HS-27A (cell line): ENCODE data around the gene SGCD.

Source experiments
- DNase-seq: peaks from one replicate; pipeline ENCODE4 v3.0.0-alpha.2; 2012; ENCODE audit warnings: low read depth, missing footprints

The SGCD gene

DNA sequence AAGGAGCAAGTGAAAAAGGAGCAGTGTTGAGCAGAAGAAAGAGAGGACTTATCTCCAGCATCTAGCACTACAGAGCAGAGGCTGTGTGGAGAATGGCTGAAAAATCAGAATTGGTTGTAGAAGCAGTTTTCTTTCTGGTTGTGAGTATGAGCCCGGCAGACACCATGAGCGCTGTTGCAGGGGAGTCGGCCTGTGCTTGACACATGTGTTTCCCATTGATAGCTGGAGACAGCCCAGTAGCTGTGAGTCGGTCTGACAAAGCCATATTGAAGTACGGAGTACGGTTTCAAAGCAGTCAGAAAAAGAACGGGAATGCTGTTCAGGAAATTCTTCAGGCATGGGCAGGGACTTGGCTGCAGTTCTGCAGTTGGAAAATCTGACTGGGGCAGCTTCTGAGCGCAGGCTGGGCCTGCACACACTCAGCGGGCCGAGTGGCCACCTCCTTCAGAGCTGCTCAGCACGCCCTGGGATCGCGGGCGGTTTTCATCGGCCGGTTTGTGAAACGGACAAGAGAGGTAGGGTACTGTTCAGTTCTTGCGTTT is at the start of gene SGCD:
SGCD (plus strand) TSS at position 447 of the 542 bp plus-strand sequence.
- DNase-seq, result no peak

DNA sequence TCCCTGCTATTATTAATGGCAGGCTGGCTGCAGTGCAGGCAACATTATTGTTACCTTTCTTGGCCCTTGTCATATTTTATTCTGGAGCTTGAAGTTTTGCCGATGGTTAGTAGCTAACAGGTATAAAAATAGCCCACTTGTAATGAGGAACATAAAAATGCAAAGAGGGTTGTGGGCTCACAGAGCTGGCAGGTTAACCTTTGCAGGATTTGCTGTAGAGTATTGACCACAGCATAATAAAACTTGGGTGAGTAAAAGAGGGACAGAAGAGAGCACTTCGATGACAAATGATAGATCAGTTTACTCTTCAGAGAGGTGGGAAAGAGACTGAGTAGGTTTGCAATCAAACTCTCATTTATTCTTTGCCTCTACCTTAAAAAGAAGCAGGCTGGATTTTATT is 49.7 kb upstream of the SGCD start:
- no peak for DNase-seq

DNA sequence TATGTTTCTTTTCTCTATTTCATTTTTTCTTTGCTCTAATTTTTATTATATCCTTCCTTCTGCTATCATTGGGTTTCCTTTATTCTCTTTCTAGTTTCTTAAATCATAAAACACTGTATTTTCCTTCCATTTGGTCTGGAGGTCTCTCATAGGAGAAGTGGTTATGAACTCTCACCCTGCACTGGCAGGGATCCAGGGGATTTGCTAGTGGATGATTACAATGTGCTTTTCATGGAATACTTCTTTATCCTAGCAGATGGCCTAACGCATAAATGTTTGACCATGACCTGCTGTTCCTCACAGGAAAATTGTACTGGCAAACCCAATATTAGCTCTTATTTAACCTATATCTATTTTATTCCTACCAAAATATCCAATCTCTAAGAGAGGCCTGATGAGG is 31.5 kb upstream of the SGCD start:
- no peak for DNase-seq

DNA sequence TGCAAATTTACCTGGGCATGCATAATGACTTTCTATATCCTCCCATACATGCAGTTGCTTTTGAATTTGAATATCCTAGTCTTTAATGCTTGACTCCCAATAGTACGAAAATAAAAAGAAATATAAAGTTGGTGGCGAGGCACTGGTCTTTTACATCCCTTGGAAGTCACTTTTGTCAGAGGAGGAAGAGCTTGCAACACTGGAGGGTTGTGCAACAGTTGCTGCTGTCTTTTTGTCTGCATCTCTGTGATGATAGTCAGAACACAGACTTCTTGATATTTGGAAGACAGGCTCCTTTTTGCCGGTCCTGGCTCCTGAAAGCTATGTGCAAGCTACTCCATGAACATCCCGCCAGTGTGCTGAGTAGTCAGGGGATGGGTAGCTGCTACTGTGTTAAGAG is 16.8 kb upstream of the SGCD start:
- no peak for DNase-seq

DNA sequence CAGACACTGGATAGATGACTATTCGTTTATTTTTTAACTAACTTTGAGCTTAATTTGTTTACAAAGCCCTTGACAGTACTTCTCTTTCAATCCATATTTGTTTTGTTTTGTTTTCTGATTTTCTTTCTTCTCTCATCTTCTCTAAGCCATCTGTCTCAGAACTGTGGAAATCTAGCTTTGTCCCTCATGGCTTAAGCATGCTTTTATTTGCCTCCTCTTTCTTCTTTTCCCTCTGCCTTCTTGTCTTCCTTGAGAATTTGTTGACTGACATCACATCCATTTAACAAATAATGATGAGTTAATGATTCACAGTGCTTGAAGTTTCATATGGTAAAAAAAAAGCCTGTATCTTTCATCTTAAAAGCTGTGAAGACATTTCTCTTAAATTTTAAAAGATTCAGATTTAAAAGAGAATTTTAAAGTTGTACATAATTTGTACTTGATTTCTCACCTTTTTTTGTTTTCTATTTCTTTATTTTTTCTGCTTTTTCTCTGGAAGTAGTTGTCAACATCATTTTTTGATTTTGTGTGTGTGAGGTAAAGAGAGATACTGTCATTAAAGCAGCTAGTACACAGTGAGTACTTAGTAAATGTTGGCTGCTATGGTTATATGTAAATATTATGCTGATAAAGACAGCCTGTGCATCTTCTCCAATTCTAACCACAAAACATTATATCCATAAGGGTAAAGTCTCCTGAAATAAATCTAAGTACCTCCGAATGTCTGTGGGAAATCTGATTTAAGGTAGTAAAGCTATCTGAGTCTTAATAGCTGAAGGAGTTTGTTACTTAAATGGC is 13.9 kb upstream of the SGCD start:
- DNase-seq, result no peak

DNA sequence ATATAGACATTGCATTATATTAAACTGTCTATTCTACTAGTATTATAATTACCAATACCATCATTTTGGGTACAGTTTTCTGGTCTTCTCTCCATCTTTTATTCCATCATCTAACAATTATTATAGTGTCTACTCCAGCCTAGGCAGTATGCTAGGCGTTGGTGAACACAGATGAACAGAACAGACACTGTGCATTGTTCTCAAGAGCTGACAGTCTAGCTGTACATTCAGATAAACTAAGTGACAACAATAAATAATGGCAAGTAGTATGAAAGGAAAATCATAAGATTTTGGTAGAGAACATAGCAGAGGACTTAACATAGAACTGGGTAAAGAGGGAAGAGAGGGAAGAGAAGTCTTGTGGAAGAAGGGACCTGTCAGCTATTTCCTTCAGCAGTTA is 12.5 kb upstream of the SGCD start:
- no peak for DNase-seq

DNA sequence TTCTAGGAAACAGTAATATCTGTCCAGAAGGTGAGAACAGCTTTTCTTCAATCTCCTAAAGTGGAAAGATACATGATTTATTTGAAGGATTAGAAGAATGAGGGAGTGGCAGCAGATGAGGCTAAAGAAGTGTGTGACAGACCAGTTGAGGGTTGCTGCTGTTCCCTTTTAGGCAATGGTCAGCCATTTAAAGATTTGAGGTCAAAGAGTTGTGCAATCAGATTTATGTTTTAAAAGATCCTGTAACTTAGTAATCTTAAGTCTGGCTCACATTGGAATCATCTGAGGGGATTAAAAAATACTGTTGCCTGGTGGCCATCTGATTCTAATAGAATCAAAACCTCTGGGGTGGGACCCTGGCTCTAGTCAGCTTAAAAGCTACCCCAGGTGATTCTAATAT is 4.3 kb upstream of the SGCD start:
- no peak for DNase-seq

DNA sequence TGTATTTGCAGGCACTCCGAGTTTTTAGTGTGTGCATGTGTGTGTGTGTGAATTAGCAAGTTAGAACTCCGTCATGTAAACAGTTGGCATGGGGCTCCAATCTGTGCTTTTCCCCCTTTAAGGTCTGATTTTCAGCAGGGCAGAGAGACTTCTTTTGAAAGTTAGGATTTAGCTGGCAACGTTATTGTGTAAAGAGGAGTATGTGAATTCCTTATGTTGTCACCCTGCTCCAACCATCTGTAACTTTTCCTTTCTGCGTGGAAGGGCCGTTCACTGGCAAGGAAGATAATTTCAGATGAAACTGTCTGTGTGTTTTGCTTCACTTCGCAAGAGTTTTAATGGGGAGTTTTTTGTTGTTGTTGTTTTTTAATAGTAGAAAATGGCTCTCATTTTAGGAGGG is 332 bp downstream of the SGCD start:
- DNase-seq, result no peak

DNA sequence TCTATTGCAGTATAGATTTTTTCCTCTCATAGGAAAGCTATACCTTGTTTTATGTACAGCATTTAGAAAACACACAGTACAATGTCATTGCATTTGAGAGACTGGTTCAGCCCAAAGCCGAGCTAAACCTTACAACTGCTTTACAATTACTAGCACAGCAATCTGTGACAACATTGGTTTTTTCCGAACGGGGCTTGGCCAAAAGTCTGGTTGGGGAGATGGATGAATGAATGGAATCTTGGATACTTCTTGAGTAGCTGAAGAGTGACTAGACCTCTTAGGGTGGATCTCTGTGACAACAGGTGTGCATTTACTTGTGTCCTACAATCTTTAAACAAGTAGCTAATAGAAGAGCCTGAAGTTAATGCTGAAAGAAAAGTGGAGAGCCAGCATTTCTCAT is 1.2 kb downstream of the SGCD start:
- no peak for DNase-seq

DNA sequence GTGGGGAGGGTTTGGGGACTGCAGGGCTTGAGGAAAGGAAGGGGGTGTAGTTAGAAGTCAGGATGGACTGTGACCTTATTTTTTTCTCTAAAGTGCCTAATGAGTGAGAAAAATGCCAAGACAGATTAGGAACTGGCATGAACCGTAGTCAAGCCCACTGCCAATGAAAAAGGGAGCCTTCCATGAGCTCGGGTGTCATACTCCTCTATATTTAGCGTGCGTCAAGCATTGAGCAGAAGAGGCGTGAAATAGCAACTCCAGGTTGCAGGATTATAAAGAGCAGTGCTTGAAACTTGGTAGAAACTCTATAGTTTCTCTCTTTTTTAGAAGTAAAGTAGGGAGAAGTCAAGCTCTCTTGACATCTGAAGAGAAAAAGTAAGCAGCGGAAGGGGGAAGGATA is 1.8 kb downstream of the SGCD start:
- no peak for DNase-seq

DNA sequence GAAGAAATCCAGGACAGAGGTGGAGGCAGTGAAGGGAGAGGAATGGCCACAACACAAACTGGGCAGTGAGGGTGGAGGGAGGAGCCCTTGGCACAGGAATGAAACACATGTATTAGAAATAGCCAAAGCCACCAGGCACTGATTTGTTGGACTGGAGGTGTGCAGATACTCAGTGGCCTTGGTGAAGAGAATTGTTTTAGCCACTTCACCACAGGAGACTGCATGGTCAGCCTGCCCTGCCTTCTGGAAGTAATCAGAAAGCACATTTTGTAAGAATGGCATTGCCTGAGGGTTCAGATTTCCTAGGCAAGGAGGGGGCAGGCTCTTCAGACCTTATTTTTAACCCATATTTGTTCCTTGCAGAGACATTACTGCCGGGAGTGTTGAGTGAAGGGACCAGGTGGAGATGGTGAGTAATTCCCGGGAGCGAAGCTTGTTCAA is 2.2 kb downstream of the SGCD start:
- no peak for DNase-seq

DNA sequence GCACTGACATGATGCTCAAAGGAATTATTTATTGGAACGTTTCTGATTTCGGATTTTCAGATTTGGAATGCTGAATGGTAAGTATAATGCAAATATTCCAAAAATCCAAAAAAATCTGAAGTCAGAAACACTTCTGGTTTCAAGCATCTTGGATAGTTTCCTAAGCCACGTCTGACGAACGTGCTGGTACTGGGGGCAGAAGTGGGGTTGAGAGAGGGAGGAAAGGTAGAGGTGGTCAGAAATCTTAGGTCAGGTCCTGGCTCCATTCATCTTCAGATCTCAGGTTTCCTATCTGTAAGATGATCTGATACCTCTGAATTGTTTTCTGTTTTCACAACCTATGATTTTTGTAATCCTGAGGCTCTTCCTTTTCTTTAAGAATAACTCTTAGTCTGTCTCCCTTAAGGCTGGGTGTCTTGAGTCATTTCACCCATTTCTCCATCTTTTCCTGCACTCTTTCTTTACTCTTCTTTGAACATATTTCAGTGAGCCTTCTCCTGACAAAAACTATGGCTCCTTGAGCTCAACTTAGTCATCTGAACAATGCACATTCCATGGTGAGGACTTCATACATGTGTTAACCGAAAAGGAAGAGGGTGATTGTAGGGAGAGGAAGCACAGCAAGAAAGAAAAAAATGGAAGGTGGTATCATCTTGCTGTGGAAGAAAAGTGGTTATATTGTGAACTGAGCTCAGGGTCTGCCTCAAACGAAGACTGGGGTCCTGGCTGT is 3.3 kb downstream of the SGCD start:
- DNase-seq, result no peak

DNA sequence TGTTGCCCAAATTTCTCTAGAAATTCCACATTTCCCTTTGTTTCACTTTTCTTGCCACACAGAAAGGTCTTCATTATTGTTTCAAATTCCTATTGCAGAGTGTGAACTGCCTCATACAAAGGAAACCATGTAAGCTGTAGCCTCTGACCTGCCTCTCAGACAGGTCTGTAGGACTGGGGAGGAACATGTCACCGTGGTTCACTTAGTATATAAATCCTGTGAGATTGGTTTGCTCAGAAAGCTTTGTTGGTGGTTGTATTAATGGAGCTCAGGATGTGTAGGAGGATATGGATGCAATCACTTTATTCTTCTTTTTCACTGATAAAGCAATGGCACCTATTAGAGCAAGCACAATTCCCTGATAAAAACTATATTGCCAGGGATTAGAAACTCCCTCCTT is 4.2 kb downstream of the SGCD start:
- DNase-seq, result no peak

DNA sequence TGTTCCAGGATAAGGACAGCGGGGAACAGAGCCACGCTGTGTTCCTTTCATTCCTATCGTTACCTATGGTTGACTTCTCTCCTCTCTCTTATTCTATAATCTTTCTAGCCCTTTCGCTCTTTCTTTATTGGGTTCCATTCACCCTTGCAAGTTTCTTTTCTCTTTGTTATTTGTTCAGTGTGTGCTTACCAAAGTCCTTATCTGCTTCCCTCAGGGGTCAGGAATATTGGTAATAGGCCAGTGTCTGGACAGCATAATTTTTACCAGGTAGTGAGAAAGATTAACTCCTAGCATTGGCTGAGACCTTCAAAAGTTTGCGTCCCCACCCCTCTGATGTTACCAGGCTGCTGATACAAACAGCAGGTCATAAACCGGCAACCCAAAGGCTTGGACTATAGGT is 4.9 kb downstream of the SGCD start:
- no peak for DNase-seq

DNA sequence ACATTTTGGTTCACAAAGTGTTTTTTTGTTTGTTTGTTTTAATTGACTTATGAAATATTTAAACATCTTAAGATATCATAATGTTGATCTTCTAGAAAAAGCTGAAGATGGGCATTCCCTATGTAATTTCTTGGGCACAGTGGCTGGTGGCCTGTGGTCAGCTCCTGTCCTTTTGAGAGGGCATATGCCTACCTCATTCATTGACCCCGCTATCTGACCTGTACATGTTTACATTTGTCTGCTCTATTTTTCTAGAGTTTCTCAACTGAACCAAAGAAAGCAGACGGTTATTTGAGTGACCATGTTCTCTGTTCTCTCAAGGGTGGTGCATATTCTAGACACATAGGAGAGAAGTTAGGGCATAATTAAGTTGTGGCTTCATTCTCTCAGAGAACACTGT is 5.3 kb downstream of the SGCD start:
- no peak for DNase-seq

DNA sequence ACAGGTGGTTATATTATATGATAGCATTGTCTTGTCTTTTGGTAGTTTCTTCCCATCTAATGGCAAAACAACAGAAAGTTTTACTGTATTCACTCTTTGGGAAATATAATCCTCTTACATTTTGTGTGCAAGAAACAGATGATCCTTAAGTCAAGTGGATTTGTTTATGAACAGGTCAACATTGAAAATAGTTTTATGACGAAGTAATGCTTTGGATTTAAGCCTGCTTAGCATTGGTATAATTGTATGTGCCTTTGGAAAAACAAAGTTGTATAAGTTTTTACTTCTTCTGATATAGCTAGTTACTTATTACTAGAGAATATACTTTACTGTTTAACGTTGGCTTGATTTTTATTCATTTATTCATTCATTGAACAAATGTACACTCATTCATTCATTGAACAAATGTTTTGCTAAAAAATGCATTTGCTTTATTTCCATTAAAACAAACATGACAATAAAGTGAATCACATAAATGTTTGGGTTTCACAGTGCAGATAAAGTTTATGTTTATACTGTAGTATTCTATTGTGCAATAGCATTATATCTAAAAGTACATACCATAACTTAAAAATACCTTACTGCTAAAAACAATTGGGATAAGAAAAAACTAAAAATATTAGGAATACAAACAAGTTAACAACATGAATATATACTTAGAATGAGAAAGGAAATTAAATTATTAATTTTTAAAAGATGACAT is 12.3 kb downstream of the SGCD start:
- DNase-seq, result no peak

DNA sequence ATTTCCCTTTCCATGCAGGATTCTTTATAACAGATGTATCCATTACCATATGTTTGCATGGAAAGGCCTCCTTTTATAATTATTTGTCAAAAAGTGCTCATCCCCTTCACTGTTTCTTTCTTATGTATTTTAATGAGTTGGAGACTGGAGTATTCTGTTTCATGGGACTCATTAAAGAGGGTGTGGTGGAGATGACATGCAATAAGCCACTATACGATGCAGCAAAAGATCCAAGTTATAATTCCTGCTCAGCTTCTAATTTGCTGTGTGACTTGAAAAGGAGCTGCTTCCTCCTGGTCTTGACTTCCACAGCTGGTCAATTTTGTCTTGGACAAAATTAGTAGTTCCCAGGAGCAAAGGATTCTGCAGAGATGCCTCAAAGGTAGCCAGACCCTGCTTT is 13.9 kb downstream of the SGCD start:
- no peak for DNase-seq

DNA sequence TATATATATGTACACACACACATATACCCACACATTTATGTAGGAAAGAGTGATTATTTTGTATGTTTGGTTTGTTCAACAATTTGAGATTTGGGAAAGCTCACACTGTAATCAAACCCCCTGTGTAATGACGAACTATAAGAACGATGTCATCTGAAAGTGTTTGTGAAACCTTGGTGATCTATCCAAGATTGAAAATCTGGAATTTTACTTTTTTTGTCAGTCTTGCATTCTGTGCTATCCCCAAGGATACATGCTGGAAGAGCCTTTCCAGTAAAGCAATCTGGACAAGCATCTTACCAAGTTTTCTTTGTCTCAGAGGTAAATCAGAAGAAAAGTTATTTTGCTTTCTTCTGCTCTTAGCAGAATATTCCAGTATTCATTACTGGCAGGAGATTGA is 23.3 kb downstream of the SGCD start:
- no peak for DNase-seq

DNA sequence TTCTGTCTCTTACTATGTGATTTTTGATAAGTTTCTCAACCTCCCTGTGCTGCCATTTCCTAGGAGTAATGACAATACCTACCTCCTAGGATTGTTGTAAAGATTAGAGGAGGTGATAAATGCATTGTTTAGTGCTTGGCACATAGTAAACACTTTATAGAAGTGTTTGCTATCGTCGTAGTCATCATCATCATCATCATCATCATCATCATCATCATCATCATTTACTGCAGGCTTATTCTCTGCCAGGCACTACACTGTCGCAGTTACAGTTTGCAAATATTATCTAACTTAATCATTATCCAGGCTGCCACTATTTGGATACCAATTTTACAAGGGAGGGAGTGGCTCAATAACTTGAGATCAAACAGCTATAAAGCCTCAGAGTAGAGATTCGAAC is 24.5 kb downstream of the SGCD start:
- DNase-seq, result no peak

DNA sequence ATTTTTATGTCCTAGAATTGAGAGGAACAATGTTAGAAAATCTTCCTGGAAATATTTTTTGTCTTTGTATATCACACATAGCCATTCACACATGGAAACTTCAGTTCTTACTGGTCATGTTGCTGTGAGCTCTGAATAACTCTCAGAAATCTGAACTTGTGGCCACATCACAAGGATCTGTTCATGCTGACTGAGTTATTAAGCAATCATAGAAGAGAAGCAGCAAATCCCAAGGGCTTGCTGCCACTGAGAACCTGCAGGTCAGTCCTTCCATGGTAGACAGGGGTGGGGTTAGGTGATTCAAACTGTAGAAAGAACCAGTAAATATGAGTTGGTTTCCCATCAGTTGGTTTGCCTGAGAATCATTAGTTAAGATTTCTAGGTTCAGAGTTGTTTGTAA is 27.6 kb downstream of the SGCD start:
- no peak for DNase-seq

DNA sequence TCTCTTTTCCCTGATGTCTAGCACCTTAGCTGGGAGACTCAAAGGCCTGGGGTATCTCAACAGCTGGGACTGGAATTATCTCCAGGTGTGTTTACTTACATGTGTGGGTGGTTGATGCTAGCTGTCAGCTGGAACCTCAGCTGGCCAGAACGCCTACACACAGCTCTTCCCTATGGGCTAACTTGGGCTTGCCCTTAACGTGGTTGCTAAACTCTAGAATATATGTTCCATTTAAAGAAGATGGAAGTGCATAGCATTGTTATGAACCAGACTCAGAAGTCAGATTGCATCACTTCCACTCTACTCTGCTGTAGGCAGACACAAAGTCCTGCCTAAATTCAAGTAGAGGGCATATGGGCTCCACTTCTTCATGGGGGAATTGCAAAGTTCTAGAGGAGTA is 29.3 kb downstream of the SGCD start:
- no peak for DNase-seq

DNA sequence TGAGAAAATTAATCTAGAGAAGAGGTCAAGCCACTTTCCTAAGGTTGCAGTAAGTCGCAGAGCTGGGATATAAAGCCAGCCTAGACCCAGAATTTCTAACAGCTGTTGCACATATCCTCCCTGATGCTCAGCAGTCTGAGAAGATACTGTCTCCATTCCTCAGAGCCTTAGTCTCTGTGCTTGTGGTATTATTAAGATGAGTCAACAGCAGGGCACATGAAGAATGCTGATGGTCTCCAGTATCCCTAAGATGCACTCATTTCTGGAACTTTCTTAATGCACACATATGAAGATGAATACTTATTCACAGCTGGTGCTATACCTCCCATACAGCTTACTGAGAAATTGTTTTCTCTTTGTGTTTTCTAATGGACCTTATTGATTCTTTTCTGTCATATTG is 32.5 kb downstream of the SGCD start:
- no peak for DNase-seq
